HFFc6 (cell line): Measurements from ENCODE around the gene HCN4. TPM values are rescaled to one million over a fixed set of nuclear protein-coding genes. Genes with fewer than 3 reads are reported as not detected.

Source experiments
- DNase-seq: peaks from one replicate; pipeline ENCODE4 v3.0.0-alpha.2; 2018
- H3K27ac Mint-ChIP-seq: 2 replicates; pipeline ENCODE4 v1.8.0; 2020; ENCODE audit warnings: mild to moderate bottlenecking, mixed read lengths
- H3K27me3 Mint-ChIP-seq: 2 replicates; pipeline ENCODE4 v1.8.0; 2021; ENCODE audit warnings: mild to moderate bottlenecking, moderate library complexity, mixed read lengths; ENCODE audit not compliant: insufficient read depth
- H3K36me3 Mint-ChIP-seq: 2 replicates; pipeline ENCODE4 v1.8.0; 2021; ENCODE audit warnings: low read depth, mixed read lengths
- H3K4me1 Mint-ChIP-seq: 2 replicates; pipeline ENCODE4 v1.8.0; 2020; ENCODE audit warnings: low read depth, mixed read lengths
- H3K4me3 Mint-ChIP-seq: 2 replicates; pipeline ENCODE4 v1.8.0; 2020; ENCODE audit warnings: mild to moderate bottlenecking, moderate library complexity, mixed read lengths
- H3K9me3 Mint-ChIP-seq: 2 replicates; pipeline ENCODE4 v1.8.0; 2020; ENCODE audit warnings: mild to moderate bottlenecking, mixed read lengths
- total RNA-seq, 6 experiments: library from RNA; stranded (reverse); fragmentation: NEBNext Ultra II Directional; extraction: Animal tissue kit (Norgen Biotek cat#: 25700); gene quantifications; 2 replicates in 1 of 6; 3 replicates in 5 of 6; pipeline ENCODE4 v1.2.3, GENCODE V29; 2021
- TF ChIP-seq, protein P1 (sequence below): fragments of 200-600 bp; sonication (generic); IDR thresholded peaks from 2 replicates; pipeline ENCODE4 v1.5.0; 2021; ENCODE audit warnings: antibody characterized with exemption, mild to moderate bottlenecking

Gene HCN4
- total RNA-seq, 6 experiments from 2014 or later, result not detected

DNA sequence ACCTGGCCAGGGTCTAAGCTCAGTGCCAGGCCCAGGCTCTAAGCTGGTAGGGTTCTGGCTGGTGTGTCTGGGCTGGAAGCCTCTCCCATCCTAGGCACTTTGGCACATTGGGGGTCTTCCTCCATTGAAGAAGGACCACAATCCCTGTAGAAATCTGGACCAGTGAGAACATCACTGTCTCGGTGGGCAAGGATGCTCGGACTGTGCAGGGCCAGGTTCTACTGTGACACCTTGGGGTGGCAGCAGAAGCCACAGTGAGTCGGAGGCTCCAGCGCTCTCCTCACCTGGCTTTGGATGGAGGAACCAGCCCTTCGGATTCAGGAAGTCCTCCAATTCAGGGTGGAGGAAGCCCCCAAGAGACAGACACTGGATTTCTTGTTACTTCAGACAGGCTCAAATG is 17.5 kb upstream of the HCN4 start:
- Mint-ChIP-seq H3K36me3 (no peaks in the 10 kb centered on the region), H3K4me3 (no peak overlapping the region), H3K27ac (no peak overlapping the region), H3K9me3 (no peaks in the 10 kb centered on the region; the same call in 1 of the 2 replicates), H3K4me1 (peaks cover 18% of the 10 kb centered on the region), H3K27me3 (peaks cover 20% of the 10 kb centered on the region)
- no peak for DNase-seq
- TF ChIP-seq, protein P1, sequence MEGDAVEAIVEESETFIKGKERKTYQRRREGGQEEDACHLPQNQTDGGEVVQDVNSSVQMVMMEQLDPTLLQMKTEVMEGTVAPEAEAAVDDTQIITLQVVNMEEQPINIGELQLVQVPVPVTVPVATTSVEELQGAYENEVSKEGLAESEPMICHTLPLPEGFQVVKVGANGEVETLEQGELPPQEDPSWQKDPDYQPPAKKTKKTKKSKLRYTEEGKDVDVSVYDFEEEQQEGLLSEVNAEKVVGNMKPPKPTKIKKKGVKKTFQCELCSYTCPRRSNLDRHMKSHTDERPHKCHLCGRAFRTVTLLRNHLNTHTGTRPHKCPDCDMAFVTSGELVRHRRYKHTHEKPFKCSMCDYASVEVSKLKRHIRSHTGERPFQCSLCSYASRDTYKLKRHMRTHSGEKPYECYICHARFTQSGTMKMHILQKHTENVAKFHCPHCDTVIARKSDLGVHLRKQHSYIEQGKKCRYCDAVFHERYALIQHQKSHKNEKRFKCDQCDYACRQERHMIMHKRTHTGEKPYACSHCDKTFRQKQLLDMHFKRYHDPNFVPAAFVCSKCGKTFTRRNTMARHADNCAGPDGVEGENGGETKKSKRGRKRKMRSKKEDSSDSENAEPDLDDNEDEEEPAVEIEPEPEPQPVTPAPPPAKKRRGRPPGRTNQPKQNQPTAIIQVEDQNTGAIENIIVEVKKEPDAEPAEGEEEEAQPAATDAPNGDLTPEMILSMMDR, result no peak

DNA sequence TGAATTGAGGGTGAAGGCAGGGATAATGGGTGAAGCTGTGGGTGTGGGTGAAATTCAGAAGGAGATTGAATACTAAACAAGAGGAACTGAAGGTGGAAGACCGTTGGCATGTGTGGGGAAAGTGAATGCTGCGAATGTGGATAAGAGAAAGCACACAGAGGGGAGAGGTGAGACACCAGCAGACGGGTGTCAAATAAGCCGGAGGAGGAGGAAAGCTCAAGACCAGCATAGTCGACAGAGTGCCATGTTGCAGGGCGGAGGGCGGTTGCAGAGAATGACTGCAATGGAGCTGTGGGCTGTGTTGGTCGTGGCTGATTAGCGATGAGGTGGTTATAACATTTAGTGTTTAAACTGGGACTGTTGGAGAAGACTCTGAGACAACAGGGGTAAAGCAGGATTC is 16.4 kb upstream of the HCN4 start:
- Mint-ChIP-seq H3K4me3 (no peak overlapping the region), H3K36me3 (no peaks in the 10 kb centered on the region), H3K9me3 (no peaks in the 10 kb centered on the region; the same call in 1 of the 2 replicates), H3K4me1 (peaks cover 18% of the 10 kb centered on the region), H3K27ac (no peak overlapping the region), H3K27me3 (peaks cover 28% of the 10 kb centered on the region)
- DNase-seq, result no peak
- TF ChIP-seq, protein P1, result no peak

DNA sequence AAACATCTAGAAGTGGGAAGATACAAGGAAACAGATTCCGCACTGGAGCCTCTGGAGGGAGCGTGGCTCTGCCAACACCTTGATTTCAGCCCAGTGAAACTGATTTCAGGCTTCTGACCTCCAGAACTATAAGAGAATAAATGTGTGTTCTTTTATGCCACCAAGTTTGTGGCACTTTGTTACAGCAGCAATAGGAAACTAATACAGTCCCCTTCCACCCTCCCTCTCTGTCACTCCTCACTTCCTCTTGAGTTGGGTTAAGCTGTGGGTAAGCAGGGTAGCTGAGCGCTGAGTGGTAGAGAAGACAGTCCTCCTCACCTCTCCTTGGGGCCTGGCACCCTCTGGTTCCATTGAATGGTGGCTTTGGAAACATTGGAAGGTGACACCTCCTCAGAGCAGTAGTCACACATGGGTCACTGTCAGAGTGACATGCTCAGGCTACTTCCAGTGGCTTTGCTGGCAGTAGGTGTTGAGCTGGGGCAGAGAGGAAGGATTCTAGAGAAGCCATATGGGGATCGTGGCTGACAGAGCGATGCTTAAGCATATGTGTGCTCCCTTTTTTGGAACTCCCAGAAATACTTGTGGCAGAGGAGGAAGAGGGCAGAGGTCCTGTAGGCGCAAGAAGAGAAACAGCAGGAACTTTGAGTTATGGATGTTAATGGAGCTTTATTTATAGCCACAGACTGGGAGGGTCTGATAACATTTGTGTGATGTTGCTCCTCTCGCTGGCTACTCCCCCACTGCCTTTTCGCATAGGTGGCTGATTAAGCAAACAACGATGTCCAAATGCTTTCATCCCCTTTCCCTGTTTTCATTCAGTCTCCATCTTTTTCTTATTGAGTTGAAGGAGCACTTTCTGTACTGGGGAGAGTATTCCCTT is 14.8 kb upstream of the HCN4 start:
- Mint-ChIP-seq H3K27me3 (peaks cover 26% of the 10 kb centered on the region), H3K9me3 (no peaks in the 10 kb centered on the region; the same call in 1 of the 2 replicates), H3K4me3 (no peak overlapping the region), H3K4me1 (peaks cover 16% of the 10 kb centered on the region), H3K27ac (no peak overlapping the region), H3K36me3 (no peaks in the 10 kb centered on the region)
- no peak for DNase-seq
- TF ChIP-seq, protein P1, result no peak

DNA sequence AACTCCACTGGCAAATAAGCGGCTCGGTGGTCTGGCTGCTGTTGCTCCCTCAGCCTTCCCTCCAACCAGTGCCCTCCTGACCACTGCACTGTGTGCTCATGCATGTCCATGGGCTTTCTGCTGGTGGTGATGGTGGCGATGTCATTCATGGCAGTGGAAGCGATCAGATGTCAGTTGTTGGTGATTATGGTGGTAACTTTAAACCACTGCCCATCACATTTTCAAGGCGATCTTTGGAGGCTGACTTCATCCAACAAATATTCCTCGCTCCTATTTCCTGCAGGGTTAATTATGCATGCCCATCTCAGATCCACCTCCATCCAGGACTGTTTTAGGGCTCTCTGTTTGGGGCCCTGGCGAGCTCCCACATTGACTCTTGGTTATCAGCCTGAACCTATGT is 13.4 kb upstream of the HCN4 start:
- DNase-seq, result no peak
- no peaks in the 10 kb centered on the region for H3K36me3 Mint-ChIP-seq
- no peak overlapping the region for H3K4me3 Mint-ChIP-seq
- no peak overlapping the region for H3K27ac Mint-ChIP-seq
- TF ChIP-seq, protein P1, result no peak
- H3K27me3 Mint-ChIP-seq, result peaks cover 26% of the 10 kb centered on the region
- peaks cover 1% of the 10 kb centered on the region; the same call in 1 of the 2 replicates for H3K4me1 Mint-ChIP-seq
- no peaks in the 10 kb centered on the region for H3K9me3 Mint-ChIP-seq

DNA sequence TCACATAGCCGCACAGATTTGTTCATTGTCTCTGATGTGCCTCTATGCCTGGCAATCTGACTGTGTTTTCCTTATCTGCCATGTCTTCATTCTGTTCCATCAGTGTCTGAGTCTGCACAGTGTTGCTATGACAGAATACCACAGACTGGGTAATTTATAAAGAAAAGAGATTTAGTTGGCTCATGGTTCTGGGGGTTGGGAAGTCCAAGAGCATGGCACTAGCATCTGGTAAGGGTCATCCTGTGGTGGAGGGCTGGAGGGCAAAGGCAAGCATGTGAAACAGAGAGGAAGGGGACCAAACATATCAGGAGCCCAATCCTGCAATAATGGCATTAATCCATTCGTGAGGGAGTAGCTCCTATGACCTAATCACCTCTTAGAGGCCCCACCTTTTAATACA is 11.9 kb upstream of the HCN4 start:
- TF ChIP-seq, protein P1, result no peak
- Mint-ChIP-seq H3K36me3 (no peaks in the 10 kb centered on the region), H3K27ac (no peak overlapping the region), H3K27me3 (peaks cover 29% of the 10 kb centered on the region), H3K4me1 (no peaks in the 10 kb centered on the region), H3K9me3 (peaks cover 8% of the 10 kb centered on the region), H3K4me3 (no peak overlapping the region)
- no peak for DNase-seq
